ENCODE data around the gene TIRAP.

TIRAP gene

DNA sequence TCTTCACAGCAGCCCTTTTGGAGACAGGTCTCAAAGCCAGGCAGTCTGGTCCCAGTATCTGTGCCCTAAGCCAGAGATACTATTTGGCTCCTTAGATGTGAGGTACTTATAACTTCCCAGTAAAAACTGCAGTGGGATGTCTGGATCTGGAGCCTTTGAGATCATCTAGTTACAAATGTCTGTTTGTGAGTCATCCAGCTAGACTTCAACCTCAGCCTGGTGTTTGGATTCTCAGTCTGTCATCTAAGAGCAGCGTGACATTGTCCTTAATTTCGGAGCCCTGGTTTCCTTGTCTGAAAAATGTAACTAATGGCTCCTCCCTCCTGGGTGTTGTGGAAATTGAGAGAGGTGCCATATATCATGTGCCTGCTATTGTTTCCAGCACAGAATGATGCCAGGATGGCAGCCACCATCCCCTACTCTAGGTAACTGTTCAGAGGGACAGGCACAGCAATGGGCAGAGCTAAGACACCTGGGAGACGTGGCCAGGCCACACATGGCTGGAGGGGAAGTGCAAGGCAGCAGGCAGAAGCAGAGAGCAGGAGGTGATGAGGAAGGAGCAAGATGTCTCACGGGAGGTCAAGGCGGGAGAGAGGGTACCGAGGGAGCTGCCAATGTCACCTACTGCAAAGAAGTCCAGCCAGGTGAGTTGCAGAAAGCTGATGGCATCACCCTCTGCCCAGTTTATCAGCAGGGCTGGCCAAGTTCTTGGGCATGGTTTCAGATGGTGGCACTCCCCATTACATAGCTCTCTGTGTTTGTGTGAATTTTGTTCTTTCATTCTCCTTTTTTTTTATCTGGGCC lies 52.0 kb downstream of the TIRAP start:
- no peak for TF ChIP-seq CTCF (conservative IDR thresholded peaks at IDR 0.05)
- no peak overlapping the region for H3K27ac ChIP-seq

DNA sequence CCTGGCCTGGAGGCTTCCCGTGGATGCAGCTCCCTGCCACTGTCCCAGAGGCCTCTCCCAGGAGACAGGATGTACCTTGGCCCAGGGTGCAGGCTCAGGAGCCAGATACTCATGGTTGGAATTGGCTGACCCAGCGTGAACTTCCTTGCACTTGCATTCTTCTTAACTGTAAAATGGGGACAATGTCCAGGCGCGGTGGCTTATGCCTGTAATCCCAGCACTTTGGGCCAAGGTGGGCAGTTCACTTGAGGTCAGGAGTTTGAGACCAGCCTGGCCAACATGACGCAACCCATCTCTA lies 52.5 kb downstream of the TIRAP start:
- TF ChIP-seq CTCF (conservative IDR thresholded peaks at IDR 0.05), result no peak
- H3K27ac ChIP-seq, result no peak overlapping the region

DNA sequence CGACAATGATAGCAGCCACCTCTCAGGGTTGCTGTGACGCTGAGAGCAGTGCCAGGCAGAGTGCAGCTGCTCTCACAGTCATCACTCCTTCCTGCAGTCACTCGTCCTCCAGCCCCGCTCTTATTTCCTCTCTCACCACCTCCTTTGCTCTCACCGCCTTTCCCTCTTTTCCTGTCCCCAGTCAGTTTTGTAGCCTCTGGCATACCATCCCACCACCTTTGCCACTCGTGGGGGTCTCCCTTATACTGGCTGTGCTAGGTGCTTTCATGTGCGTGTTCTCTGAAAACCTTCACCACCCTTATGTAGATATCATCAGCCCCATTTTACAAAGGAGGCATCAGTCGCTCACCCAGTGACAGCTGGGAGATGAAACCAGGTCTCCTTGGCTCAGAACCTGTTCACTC lies 53.2 kb downstream of the TIRAP start:
- no peak for TF ChIP-seq CTCF (conservative IDR thresholded peaks at IDR 0.05)
- no peak overlapping the region for H3K27ac ChIP-seq

GRCh38 chr11:126336671-126337101 lies 53.8 kb downstream of the TIRAP start:
- no peak for TF ChIP-seq CTCF (conservative IDR thresholded peaks at IDR 0.05)
- H3K27ac ChIP-seq, result no peak overlapping the region

DNA sequence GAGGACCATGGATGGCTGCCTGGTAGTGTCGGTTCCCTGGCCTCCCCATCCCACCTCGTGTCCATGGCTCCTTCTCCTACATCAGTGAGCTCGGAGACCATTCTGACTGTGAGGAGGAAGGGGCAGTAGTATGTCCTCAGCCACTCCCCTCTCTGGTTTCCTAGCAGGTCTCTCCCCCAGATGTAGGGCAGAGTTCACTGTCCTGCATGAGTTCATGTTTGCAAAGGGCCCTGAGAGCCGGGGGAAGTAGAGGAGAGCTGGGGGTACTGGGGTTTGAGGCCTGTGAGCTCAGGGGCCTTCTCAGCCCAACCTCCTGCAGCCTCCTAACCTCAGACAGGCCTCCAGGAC lies 54.2 kb downstream of the TIRAP start:
- no peak for TF ChIP-seq CTCF (conservative IDR thresholded peaks at IDR 0.05)
- no peak overlapping the region for H3K27ac ChIP-seq

- no peak for TF ChIP-seq CTCF (conservative IDR thresholded peaks at IDR 0.05)
- H3K27ac ChIP-seq, result no peak overlapping the region
These were observed 54.8 kb downstream of the TIRAP start for GRCh38 chr11:126337474-126338241.

DNA sequence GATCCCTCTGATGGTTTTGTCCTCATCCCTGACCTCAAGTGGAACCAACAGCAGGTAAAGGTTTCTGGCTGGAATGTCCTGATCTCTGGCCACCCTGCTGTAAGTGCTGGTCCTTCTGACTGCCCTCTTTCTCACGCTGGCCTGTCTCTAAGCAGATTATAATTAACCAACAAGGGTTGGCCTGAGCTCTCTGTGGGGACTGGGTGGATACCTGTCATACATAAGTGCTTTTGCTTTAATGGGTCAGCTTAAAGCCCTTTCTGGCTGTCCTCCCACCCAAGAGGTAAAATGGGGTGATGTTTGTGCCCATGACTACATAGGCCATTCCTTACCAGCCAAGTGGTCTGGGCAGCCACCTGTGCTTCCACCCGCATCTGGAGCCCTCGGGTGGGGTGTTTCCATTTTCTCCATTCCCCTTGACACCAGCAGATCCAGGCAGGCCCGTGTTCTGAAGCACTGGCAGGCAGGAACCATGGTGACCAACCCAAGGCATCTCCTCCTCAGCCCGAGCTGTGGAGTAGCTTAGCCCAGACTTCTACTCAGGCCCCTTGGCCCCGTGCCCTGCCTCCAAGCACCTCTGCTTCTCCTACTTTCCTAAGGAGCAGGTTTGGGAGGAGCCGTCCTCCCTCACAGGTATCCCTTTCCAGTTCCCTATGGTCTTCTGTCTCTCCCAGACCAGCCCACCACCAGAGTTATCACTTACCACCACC lies 55.6 kb downstream of the TIRAP start:
- no peak for TF ChIP-seq CTCF (conservative IDR thresholded peaks at IDR 0.05)
- H3K27ac ChIP-seq, result no peak overlapping the region

All from VCaP (cell line).